GM18520 (cell line): Measurements from ENCODE around the gene TSPEAR.

Experiments used
- ATAC-seq: cut with Tn5 transposase; IDR thresholded peaks from one replicate; pipeline ENCODE4 v1.9.1; 2021; ENCODE audit not compliant: unreplicated experiment

TSPEAR gene

DNA sequence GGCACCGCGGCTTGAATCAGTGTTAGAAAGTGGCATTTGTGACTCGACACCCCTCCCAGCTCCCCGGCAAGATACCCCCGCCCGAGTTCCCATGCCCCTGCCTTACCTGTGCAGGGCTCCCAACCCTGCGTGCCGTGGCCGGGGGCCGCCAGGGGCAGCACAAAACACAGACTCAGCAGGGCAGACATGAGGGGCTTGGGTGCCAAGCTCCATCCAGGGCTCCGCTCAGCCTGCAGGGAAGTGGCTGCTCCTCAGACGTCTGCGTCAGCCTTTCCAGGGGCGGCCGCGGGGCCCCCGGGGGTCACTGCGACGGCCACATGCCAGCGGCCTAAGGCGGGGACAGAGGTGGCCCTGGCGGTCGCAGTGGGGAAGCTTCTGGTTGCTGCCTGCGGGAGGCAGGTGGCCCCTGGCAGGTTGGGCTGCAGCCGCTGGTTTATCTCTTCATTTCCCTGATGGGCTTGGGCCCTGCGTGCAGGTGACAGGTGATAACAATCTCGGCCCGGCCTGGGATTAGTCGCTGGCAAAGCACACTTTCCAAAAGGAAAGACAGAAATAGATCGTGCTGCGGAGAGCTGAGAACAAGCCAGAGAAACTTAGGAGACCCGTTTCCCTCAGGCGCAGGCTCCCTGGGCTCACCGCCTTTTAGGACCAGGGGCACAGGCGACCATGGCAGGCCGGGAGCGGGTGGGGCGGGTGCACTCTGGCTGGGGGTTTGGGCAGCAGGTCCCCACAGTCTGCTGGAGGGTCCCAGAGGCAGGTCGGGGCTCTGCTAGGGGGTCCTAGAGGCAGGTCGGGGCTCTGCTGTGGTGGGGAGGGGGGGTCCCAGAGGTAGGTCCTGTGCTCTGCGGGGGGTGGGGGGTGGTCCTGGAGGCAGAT lies at the start of gene TSPEAR:
TSPEAR (minus strand) TSS at position 246 of the 876 bp plus-strand sequence; CDS start at position 188, 58 bp downstream.
- no peak for ATAC-seq

DNA sequence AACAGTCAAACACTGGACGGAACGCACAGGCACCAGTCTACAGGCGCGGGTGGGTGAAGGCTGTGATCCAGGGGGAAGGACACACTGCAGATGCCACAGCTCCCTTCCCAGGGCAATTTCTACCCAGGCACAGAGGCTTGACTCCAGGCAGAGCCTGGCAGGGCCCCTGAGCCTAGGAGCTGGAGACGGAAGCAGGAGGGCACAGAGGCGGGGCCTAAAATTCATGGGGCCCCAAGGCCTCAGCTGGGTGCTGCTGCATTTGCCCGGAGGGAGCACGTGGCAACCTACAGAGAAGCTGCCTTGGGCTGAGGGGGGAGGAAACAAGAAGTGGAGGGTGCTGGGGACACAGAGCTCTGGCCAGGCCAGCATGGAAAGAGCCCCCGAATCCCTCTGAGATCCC lies 49.0 kb upstream of the TSPEAR start:
- no peak for ATAC-seq

DNA sequence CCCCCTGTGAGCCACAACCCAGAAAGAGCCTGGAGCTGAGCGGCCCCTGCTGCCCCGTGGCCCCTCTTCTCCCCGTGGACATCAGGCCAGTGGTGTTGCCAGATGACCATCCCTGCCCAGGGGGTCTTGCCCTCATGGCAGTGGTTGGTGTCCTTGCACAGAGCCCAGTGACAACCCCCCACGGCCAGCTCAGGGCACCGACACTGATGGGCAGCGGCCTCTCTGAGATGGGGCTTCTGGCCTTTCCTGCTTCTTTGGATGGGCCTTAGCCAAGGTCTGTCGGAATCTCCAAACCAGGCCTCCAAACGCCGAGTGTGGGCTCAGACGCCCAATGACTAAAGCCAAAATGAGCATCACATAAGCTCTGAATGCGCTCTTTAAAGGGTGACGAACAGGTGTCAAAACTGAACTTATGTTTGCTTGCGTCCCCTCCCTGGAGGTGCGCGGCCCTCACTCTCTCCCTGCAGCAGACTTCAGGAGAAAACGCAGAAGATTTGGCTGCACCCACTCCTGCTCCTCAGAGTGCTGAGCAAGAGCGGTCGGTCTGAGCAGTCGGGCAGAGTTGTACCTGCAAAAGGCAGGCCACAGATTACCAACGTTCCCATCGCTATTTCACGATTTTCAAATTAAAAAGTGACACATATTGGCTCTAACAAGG lies 48.4 kb upstream of the TSPEAR start:
- no peak for ATAC-seq

DNA sequence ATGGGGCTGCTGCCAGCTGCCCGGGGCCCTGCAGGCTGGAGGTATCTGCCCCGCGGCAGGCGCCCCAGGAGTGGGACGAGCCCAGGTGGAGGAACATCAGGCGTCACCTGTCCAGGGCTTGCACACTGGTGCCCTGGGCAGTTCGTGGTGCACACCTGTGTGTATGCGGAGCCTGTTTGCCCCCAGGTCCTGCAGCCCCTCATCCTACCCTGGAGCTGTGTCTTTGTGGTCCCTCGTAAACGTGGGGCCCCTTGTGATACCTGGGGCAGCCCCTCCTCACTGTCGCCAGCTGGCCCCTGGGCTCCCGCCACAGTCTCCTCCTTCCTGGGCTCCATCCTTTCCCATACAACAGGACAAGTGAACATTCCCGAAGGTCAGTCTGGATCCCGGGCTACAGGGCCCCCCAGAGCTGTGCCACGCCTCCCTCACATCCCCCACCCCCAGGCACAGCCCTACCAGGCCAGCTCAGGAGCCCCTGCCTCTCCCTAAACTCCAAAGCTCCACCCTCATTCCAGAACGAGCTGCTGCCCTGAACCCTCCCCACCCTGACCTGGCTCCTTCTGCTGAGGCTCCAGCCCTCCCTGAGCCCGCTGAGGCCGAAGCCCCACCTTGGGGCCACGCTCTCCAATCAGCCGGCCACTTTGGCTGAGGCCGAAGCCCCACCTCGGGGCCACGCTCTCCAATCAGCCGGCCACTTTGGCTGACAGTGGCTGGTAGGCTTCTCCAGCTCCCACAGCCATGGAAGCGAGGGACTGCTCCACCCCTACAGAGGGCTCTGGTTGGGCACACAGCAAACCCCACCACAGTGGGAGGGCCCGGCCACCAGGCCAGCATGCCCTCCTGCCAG lies 47.6 kb upstream of the TSPEAR start:
- ATAC-seq = no peak

DNA sequence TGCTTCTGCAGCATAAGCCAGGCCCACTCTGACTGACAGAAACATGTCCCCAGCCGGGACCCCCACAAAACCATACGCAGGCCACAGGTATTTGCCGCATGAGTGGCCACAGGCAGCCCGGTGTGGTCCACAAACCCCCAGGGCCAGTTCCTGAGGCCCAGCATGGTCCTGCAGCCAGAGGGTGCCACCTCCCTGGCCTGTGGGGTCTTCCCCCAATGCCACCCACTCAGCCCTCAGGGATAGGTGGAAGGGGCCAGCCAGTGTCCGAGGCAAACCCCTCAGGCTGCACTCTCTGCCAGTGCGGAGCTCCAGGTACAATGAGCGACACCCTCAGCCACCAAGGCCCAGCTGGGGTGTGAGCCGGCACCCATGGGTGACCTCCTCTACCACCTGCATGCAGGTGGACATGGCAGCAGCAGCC lies 46.8 kb upstream of the TSPEAR start:
- no peak for ATAC-seq

DNA sequence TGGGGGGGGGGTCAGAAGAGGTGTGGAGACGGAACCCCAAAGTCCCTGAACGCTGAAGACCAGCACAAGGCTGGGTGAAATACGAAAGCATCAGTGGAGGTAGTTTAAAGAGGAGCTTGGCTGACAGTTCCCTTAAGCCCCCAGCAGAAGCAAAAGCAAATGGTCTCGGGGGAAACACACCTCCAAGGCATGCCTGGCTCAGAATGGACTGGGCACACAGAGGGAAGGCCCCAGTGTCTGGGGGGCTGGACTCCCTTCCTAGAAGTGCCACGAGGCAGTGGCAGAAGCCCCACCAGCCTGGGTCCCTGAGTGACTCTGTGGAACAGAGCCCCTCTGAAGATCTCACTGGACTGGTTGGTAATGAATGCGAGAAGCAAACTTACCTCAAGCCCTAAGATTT lies 46.4 kb upstream of the TSPEAR start:
- no peak for ATAC-seq

DNA sequence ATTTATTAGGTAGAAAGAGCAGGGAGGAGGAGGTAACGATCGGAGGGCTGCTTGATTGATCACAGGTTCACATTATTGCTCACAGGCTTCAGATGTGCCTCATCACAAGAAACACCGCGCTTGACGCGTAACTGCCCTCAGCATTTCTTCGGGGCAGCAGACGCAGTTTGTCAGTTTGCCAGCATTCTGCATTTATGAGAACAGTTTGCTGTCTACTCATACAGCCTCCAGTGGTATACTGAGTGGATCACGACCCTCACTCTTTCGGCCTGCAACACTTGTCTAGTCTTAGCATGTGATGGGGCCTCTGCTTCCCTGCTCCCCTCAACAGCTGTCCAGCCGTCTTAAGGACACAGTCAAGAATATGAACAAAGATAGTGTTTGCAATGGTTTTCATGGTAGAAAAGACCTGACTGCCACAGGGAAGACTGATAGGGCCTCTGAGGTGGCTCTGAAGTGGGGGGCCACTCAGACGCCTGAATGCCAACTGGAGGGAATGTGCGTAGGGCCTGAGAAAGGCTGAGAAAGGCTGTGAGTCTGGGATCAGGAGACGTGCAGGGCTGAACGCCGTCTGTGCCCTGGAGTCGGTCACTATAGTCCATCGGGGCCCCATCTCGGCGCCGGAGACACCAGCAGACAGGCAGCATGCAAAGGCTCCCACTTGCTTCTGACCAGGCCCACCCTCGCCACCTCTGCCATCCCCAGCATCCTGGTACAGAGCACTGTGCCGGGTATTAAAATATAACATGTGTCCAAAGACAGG lies 45.2 kb upstream of the TSPEAR start:
- no peak for ATAC-seq

DNA sequence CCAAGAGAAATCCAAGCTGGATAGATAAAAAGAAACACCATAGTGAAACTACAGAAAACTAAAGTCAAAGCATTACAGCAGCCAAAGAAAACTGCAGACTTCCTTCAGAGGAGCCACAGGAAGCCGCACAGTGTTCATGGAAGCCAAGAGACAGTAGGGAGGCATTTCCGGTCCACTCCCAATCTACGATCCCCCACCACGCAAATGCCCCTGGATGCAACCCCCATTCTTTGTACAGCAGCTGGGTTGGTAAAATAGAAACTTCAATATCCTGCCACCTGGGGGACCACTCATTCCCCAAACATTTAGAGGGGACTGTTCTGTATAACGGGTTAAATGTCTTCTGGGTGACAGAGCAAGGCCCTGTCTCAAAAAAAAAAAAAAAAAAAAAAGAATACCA lies 43.9 kb upstream of the TSPEAR start:
- ATAC-seq = no peak

DNA sequence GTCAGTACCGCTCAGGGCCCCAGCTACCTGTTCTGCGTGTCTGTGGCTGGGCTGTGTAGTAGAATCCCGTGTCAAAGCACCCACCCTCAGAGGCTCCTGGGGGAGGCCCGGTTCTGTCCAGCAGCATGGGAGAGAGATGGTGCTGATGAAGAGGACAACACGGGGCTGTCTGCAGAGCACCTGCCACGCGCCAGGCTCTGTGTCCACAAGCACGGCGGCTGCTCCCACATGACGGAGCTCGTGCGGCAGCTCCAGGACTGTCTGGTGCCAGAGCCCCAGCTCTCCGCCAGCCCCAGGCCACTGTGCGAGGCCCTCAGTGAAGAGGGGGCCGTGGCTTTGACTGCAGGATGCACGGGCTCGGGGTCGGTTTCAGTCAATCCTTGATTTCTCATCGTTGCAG lies 42.0 kb upstream of the TSPEAR start:
- no peak for ATAC-seq

DNA sequence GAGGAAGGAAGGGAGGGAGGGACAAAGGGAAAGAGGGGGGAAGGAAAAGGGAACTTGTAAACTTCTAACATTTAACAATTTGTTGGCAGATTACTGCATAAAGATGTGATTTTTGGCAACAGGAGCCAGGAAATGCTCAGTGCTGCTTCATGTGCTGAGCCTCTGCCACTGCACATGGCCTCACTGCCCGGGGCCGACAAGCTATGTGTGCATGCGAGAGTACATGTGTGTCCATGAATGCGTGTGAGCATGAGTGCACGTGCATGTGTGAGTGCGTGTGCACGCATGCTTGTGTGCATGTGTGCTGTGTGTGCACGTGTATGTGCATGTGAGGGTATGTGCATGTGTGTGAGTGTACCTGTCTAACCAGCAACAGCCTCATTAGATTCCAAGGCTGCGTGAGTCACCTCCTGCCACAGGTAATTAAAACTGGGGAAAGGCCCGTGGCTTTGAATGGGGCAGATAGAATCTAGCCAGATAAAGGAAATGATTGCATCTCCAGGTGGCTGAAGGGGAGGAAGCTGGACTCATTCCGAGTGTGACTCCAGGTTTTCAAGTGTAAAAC lies 41.4 kb upstream of the TSPEAR start:
- no peak for ATAC-seq

DNA sequence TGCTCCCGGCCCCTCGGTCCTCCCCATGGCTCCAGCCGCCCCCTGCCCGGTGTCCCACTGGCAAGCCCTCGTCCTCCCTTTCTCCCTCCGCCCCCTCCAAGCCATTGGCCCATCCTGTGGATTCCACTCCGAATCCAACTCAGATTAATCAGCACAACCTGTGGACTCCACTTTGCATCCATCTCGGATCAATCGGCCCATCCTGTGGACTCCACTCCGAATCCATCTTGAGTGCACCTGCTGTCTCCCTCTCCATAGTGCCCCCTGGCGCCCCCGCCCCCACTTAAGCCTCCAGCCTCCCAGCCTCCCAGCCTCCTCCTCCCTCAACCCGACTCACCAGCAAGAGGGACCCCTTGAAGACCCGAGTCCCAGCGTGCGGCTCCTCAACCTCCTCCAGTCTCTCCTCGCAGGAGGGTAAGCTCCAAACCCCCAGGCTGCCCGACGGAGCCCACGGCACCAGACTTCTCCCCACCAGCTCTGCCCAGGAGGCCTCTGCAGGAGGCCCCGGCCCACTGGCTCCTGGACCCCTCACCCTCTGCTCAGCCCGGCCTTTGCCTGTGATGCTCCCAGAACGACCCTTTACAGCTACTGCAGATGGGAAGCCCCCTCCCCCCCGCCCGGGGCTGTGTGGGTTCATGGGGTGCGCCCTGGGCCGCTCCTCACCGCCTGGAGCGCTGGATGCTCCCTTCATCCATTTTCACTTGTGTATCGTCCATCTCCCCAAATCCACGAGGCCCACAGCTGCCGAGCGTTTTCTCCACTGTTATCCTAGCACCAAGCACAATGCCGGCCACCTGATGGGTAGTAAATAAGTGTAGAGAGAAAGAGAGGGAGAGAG lies 40.6 kb upstream of the TSPEAR start:
- no peak for ATAC-seq

DNA sequence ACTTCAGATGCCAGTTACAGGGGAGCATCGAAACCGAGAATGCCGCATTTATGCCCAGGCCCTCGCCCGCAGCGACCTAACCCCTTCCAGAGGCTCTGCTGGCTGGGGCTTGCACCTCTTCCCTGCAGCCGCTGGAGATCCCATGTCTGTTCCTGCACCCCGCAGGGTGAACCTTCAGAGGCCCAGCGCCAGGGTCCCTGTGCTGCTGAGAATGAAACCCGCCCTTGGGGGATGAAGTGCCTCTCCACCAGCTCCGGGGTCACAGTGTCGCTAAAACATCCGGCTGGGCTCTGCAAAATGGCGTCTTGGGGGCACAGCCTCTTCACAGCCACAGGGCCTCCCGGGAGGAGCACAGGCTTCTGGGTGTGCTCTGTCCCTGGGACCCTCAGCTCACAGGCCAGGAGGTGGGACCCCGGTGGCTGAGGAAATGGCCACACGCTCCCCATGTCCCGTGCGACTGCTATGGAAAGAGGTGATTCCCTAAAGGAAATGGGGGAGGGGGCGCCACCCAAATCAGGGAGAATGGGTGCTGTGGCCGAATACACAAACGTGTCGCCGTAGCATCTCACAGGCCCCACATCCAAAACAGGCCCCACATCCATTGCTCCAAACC lies 39.9 kb upstream of the TSPEAR start:
- ATAC-seq = no peak

DNA sequence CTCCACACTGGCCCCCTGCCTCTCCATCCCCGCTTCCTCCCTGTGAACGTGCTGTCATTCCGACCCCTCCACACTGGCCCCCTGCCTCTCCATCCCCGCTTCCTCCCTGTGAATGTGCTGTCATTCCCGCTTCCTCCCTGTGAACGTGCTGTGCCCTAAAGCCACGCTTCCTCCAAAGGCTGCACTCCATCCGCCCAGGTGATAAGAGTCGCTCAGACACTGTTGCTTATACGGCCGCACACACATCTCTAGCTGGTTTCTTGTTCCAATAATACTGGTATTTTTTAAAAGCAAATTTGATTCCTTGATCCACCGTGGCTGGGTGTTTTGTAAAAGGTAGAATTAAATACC lies 39.3 kb upstream of the TSPEAR start:
- ATAC-seq = no peak

DNA sequence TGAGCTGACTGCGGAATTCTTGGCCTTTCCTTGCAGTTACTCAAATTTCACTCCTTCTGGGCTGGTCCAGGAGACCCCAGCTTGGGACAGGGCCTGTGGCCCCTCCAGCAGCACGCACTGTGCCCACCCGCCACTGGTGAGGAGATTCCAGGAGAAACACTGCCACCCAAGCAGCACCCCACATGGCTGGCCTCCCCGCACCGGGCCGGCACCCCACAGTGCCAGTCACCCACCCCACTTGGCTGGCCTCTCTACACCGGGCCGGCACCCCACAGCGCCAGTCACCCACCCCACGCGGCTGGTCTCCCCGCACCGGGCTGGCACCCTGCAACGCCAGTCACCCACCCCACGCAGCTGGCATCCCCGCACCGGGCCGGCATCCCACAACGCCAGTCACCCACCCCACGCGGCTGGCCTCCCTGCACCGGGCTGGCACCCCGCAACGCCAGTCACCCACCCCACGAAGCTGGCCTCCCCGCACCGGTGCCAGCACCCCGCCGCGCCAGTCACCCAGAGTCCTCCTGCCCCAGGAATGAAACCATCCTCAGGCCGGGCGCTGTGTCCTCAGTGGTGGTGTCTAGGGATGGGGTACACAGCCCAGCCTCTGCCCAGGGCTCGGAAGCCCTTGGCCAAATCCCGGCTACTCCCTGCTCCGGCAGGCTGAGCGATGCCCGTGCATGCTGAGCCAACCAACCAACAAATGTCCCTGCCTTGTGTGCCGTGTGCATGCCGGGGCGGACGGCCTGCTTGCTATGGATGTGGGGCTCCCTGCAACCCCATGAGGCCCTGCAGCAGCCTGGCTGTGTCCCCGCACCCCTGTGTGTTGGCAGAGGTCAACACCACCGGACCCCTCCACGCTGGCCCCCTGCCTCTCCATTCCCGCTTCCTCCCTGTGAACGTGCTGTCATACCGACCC lies 38.6 kb upstream of the TSPEAR start:
- ATAC-seq = no peak

DNA sequence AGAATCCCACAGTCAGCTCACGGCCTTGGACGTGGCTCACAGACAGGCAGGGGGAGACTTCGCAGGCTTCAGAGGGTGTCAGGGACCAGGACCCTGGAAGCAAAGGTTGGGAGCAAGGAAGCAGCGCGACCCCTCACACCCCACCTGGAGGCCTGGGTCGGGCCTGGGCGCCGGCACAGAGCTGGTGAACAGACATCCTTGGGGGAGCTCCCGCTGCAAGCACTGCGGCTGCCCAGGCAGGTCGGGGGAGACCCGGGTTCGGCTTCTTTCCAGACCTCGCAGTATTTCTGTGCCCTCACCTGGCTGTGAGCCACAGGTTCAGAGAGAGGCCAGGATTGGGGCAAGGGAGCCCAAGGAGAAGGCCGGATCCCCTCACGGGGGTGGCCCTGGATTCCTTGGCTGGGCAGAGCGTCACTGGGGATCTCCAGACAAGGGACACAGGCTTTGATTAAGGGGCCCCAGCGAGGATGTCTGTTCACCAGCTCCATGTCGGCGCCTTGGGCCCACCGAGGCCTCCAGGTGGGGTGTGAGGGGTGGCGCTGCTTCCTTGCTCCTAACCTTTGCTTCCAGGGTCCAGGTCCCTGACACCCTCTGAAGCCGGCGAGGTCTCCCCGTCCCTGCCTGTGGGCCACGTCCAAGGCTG lies 37.9 kb upstream of the TSPEAR start:
- no peak for ATAC-seq

DNA sequence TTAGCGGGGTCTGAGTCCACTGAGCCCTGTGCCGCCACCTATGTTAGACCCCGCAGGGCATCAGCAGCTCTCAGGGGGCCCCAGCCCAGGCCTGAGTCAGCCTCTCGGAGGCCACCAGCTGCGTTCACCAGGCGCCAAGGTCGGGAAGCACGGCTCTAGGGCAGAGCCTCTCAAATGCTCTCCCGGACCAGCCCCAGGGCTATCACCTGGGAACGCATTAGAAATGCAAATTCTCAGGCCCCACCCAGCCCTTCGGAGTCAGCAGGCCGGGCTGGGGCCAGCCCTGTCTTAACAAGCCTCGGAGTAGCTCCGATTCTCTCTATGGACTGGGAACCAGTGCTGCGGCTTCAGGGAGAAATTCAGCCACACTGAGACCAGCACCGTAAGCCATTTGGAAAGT lies 37.2 kb upstream of the TSPEAR start:
- no peak for ATAC-seq

DNA sequence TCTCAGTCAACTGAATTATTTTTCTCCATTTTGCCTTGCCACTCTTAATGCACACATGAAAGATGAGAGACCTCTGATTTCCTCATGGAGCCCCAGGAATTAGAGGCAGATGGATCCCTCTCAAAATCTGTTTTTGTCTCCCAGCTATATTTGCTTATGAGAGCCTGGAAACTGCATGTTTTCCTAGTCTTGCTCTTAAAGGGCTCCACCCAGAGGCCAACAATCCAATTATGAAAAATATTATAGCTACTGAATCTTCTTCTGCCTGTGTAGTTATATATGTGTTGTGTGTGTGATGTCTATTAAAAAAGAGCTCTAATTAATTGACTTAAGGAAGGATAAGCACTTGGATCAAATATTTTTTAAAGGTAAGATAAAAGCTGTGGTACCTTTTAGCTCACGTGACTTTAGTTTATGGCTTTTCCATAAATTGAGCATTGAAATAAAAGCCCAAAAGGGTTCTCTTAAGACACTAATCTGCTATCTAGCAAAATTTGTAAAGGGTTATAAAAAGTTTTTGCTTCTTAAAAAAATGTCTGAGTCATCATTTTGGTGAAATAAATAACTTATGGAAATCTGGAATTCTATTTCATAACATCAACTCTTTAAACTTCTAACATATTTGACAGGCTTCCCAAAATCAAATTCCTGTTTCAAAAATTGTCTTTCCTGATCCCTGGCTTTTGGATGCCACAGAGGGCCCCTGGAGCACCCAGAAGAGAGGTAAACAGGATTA lies 31.2 kb upstream of the TSPEAR start:
- no peak for ATAC-seq
